K562 (cell line): ENCODE measurements around the gene PTPRF. TPM values are rescaled to one million over a fixed set of nuclear protein-coding genes. Genes with fewer than 3 reads are reported as not detected.

ENCODE experiments used
- ATAC-seq: fragments of 200-7000 bp; cut with Tn5 transposase; 3 replicates; pipeline ENCODE4 v1.9.1; 2020; ENCODE audit warnings: moderate library complexity
- BruUV-seq: library from RNA; stranded (reverse); fragments of 400-500 nt; replicated peaks from 2 replicates; lab custom pipeline; 2021; lab: Mats Ljungman, UMichigan
- CTCF ChIA-PET: fragments of 300-600 bp; formaldehyde crosslinking; extraction: SDS; loops from one replicate; lab custom pipeline; 2021; ENCODE audit warnings: low intra/inter-chr PET ratio; lab: Yijun Ruan, JAX
- POLR2A ChIA-PET: fragments of 300-600, 350-650 bp; sonication (Branson Sonifier 250); formaldehyde crosslinking; extraction: SDS; loops from one replicate; lab custom pipeline; 2021; ENCODE audit warnings: antibody characterized with exemption, inconsistent platforms; lab: Yijun Ruan, JAX
- DNase-seq, 4 experiments: peaks; one replicate each; pipeline versions ENCODE4 v3.0.0 to v3.0.0-alpha.2; 2011 to 2018; ENCODE audit warnings: low spot score in 3 of 4, mixed read lengths in 3 of 4; ENCODE audit errors: extremely low read depth in 1 of 4
- FAIRE-seq: peaks from 2 replicates; lab custom pipeline; 2011; peaks lifted over from hg19 to GRCh38; lab: Jason Lieb, UNC
- H2AFZ ChIP-seq: 2 replicates; pipeline ENCODE4 v1.6.0; 2011; ENCODE audit warnings: low read depth, low read length, control low read depth, inconsistent platforms
- H3K27ac ChIP-seq: fragments of 200-600 bp; 3 replicates; pipeline ENCODE4 v1.8.0; 2011; ENCODE audit warnings: low read depth, mild to moderate bottlenecking, control low read depth, inconsistent platforms, low read length, moderate library complexity, mixed read lengths; ENCODE audit errors: extremely low read depth
- H3K27me3 ChIP-seq, 2 experiments: fragments of 300-600 bp in 1 of 2; 2 replicates in 1 of 2; 3 replicates in 1 of 2; pipeline versions ENCODE4 v1.6.0 to v1.8.0; 2011; ENCODE audit warnings: inconsistent platforms in 2 of 2, low read length in 2 of 2, mild to moderate bottlenecking in 1 of 2, mixed read lengths in 1 of 2, moderate library complexity in 1 of 2; ENCODE audit not compliant: control insufficient read depth in 2 of 2, insufficient read depth in 2 of 2
- H3K36me3 ChIP-seq: fragments of 300-600 bp; 3 replicates; pipeline ENCODE4 v1.8.0; 2011; ENCODE audit warnings: mild to moderate bottlenecking, low read length, inconsistent platforms; ENCODE audit not compliant: control insufficient read depth, insufficient read depth
- H3K4me1 ChIP-seq, 2 experiments: fragments of 200-600 bp in 1 of 2; replicated peaks in 1 of 2; 2 replicates in 1 of 2; 3 replicates in 1 of 2; pipeline versions ENCODE4 v1.5.1 to v1.8.0; 2011; ENCODE audit warnings: inconsistent platforms in 2 of 2, low read length in 2 of 2, mild to moderate bottlenecking in 1 of 2, mixed read lengths in 1 of 2, moderate library complexity in 1 of 2; ENCODE audit not compliant: control insufficient read depth in 2 of 2, insufficient read depth in 2 of 2
- H3K4me2 ChIP-seq: 2 replicates; pipeline ENCODE4 v1.6.1; 2011; ENCODE audit warnings: low read length, control low read depth, inconsistent platforms, mixed read lengths; ENCODE audit not compliant: insufficient read depth
- H3K4me3 ChIP-seq: fragments of 200-600 bp; sonication (generic), shearing (Covaris generic); 2 replicates; pipeline ENCODE4 v1.5.1; 2016; ENCODE audit warnings: control low read depth, inconsistent platforms
- H3K79me2 ChIP-seq: fragments of 200-600 bp; 3 replicates; pipeline ENCODE4 v1.8.0; 2011; ENCODE audit warnings: low read length, inconsistent platforms; ENCODE audit not compliant: control insufficient read depth, insufficient read depth
- H3K9ac ChIP-seq, 2 experiments: 2 replicates each; pipeline versions ENCODE4 v1.6.0 to v1.6.1; 2011; ENCODE audit warnings: low read depth in 2 of 2, low read length in 2 of 2, control low read depth in 1 of 2, inconsistent platforms in 1 of 2, mild to moderate bottlenecking in 1 of 2, mixed read lengths in 1 of 2; ENCODE audit not compliant: insufficient read depth in 1 of 2
- H3K9me1 ChIP-seq: one replicate; pipeline ENCODE4 v1.6.0; 2011; ENCODE audit warnings: inconsistent platforms, mild to moderate bottlenecking, low read length, moderate library complexity; ENCODE audit not compliant: control insufficient read depth, insufficient read depth
- H3K9me3 ChIP-seq: replicated peaks from 2 replicates; pipeline ENCODE4 v1.5.1; 2011; ENCODE audit warnings: low read depth, low read length, inconsistent platforms; ENCODE audit not compliant: control insufficient read depth, insufficient read depth
- H4K20me1 ChIP-seq: replicated peaks from 2 replicates; pipeline ENCODE4 v1.6.1; 2011; ENCODE audit warnings: low read length, inconsistent platforms, mixed read lengths; ENCODE audit not compliant: control insufficient read depth, insufficient read depth
- CBFA2T3 ChIP-seq: fragments of 450-650 bp; IDR thresholded peaks from 2 replicates; pipeline ENCODE4 v1.6.1; 2017
- EWSR1 ChIP-seq: fragments of 450-650 bp; IDR thresholded peaks from 2 replicates; pipeline ENCODE4 v1.6.1; 2018; ENCODE audit warnings: borderline replicate concordance, mild to moderate bottlenecking, low read depth, moderate library complexity; ENCODE audit not compliant: partially characterized antibody
- SNRNP70 ChIP-seq: fragments of 200-400 bp; formaldehyde crosslinking; optimal IDR thresholded peaks from 2 replicates; pipeline ENCODE3; 2017; ENCODE audit warnings: low read depth, low read length
- STAG1 ChIP-seq: sonication (generic); formaldehyde crosslinking; IDR thresholded peaks from 2 replicates; pipeline ENCODE4 v1.5.0; 2020; ENCODE audit warnings: missing genetic modification reagents, borderline replicate concordance
- TAF7 ChIP-seq: fragments of 450-650 bp; IDR thresholded peaks from 2 replicates; pipeline ENCODE4 v1.6.1; 2016; ENCODE audit warnings: missing genetic modification characterization, missing compliant biosample characterization
- TBP ChIP-seq: optimal IDR thresholded peaks from 2 replicates; pipeline ENCODE3; 2011; ENCODE audit warnings: low read depth, low read length, improper control_type of control experiment
- TFAM ChIP-seq: fragments of 250-450 bp; sonication (Bioruptor Pico); conservative IDR thresholded peaks from 2 replicates; pipeline ENCODE4 v1.5.0; 2021; ENCODE audit warnings: mild to moderate bottlenecking, moderate library complexity
- WGBS: fragments of 100-300 bp; shearing (Covaris generic); methylation state at CpG from one replicate; pipeline ENCODE4 v1.1.6; 2016; ENCODE audit warnings: low coverage, mixed read lengths; ENCODE audit not compliant: insufficient coverage; ENCODE audit errors: missing lambda C conversion rate; 5-methylcytosine and 5-hydroxymethylcytosine counted together
- in situ Hi-C: fragments of 300-500 bp; cut with MboI; formaldehyde crosslinking; loops from 4 replicates; pipeline ENCODE4 v1.15.0; 2018; ENCODE audit warnings: inconsistent platforms, mixed read lengths
- intact Hi-C: fragments of 100-400 bp; cut with micrococcal nuclease; formaldehyde crosslinking; loops from 2 replicates; pipeline ENCODE4 v1.14.2; 2022
- polyA plus RNA-seq, 8 experiments: library from polyadenylated mRNA; depleted of rRNA in 4 of 8; stranded (reverse) in 5 of 8; unstranded in 3 of 8; fragments of >200 nt; fragmentation: Nextera tagmentation in 2 of 8; fragmentation: Illumina TruSeq in 1 of 8; extraction: Ambion mirVana in 2 of 8; extraction: Trizol in 1 of 8; gene quantifications; 2 replicates each; pipeline versions ENCODE4 v1.2.1 to v1.2.3, GENCODE V29; 2011 to 2014; ENCODE audit warnings: inconsistent platforms in 1 of 8, missing spikeins in 1 of 8
- total RNA-seq, 7 experiments: library from RNA; depleted of rRNA in 6 of 7; stranded (reverse); fragments of >200 nt in 6 of 7; fragmentation: Illumina TruSeq in 2 of 7; extraction: Trizol in 2 of 7; gene quantifications; 2 replicates each; pipeline versions ENCODE4 v1.2.1 to v1.2.3, GENCODE V29; 2011 to 2021; ENCODE audit warnings: low replicate concordance in 1 of 7

PTPRF gene
- total and polyA plus RNA-seq, 9 of the 15 experiments (the other 6 are each of a cell fraction or from before 2014, with no cell fraction given) = 0.13 to 4.3 (median 1.1) TPM

DNA sequence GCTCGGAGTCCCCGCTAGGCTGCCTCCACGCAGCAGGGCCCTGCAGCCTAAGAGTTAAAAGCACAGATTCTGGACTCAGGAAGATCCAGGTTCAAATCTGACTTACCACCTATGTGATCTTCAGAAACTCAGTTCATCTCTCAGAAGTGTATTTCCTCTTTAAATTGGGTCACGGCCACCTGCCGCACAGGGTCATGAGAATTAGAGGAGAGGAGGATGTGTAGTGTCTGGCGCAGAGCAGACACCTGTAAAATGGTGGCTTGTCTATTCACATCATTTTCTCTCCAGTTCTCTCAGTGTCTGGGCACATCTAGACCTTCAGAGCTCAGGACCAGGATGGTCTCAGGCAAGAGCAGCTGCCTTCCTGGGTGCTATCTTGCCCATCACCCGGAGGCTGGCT lies 45.8 kb downstream of the PTPRF start:
- Histone ChIP-seq H3K4me1 (peaks cover 0 to 13% of the 10 kb centered on the region in 2 experiments; a peak in 3 of 5 replicates), H3K4me3 (no peak overlapping the region), H2AFZ (no peak overlapping the region), H3K4me2 (no peak overlapping the region), H3K27me3 (peaks cover 0 to 64% of the 10 kb centered on the region in 2 experiments; a peak in 3 of 5 replicates), H3K9ac (no peak overlapping the region), H3K9me3 (no peaks in the 10 kb centered on the region), H3K79me2 (no peaks in the 10 kb centered on the region), H3K36me3 (no peaks in the 10 kb centered on the region)
- FAIRE-seq = no peak
- no peak for ATAC-seq
- intact Hi-C loops = no loop called here
- POLR2A ChIA-PET = interaction anchor here (0.6 kb wide), 2 partner anchors 52 to 161 kb away, joined by 3 read pairs; no protein-coding TSS in a partner anchor
- WGBS = 30% methylated on average over 7 of the region's 7 CpGs
- no peak for DNase-seq
- TF ChIP-seq TFAM (CRISPR knock-in tag) (no peak), CBFA2T3 (no peak), EWSR1 (no peak), TAF7 (no peak), TBP (no peak), SNRNP70 (no peak), STAG1 (CRISPR knock-in tag) (no peak)
- TF ChIP-seq, all 486 proteins: peak for 0
- no peak overlapping the region for H3K27ac ChIP-seq
- H3K9me1 ChIP-seq = peaks cover 4% of the 10 kb centered on the region
- no TSS peak for BruUV-seq
- in situ Hi-C loops = no loop called here
- H4K20me1 ChIP-seq = no peaks in the 10 kb centered on the region
- CTCF ChIA-PET = no interaction called here
